HepG2 (cell line): ENCODE data around the gene KCTD19. TPM values are rescaled to one million over a fixed set of nuclear protein-coding genes. Genes with fewer than 3 reads are reported as not detected.

Experiments used
- AKNA ChIP-seq: sonication (generic); formaldehyde crosslinking; IDR thresholded peaks from 2 replicates; pipeline ENCODE4 v1.4.0; 2020; ENCODE audit warnings: missing genetic modification reagents, borderline replicate concordance
- ATF7-NPFF ChIP-seq: sonication (generic); formaldehyde crosslinking; IDR thresholded peaks from 2 replicates; pipeline ENCODE4 v1.8.1; 2023; ENCODE audit warnings: mild to moderate bottlenecking, low read depth, missing genetic modification reagents, moderate library complexity
- ESRRA ChIP-seq: sonication (generic); formaldehyde crosslinking; IDR thresholded peaks from 2 replicates; pipeline ENCODE4 v1.5.1; 2020; ENCODE audit warnings: mild to moderate bottlenecking, low read depth, missing genetic modification reagents
- KDM5A ChIP-seq: fragments of 200-600 bp; sonication (generic); IDR thresholded peaks from 2 replicates; pipeline ENCODE4 v1.7.0; 2018; ENCODE audit warnings: antibody characterized with exemption, mild to moderate bottlenecking, low read length, borderline replicate concordance
- LBX2 ChIP-seq: sonication (generic); formaldehyde crosslinking; IDR thresholded peaks from 2 replicates; pipeline ENCODE4 v1.5.0; 2020; ENCODE audit warnings: missing genetic modification reagents, mild to moderate bottlenecking, borderline replicate concordance
- NFYC ChIP-seq: IDR thresholded peaks from 2 replicates; pipeline ENCODE4 v1.6.1; 2016; ENCODE audit warnings: missing genetic modification reagents, missing compliant biosample characterization
- NR2F1 ChIP-seq, 2 experiments: fragments of 450-650 bp in 1 of 2; formaldehyde crosslinking in 1 of 2; IDR thresholded peaks; 2 replicates each; pipeline versions ENCODE4 v1.5.0 to v1.6.1; 2016 to 2020; ENCODE audit warnings: mild to moderate bottlenecking in 1 of 2, missing compliant biosample characterization in 1 of 2, missing genetic modification reagents in 1 of 2, moderate library complexity in 1 of 2
- PTBP1 ChIP-seq: fragments of 200-400 bp; formaldehyde crosslinking; IDR thresholded peaks from 2 replicates; pipeline ENCODE4 v1.6.1; 2018; ENCODE audit warnings: low read length, low read depth; ENCODE audit not compliant: poor library complexity, severe bottlenecking
- SP1 ChIP-seq, 2 experiments: fragments of 450-650 bp in 1 of 2; sonication (generic) in 1 of 2; formaldehyde crosslinking in 1 of 2; IDR thresholded peaks; 2 replicates each; pipeline versions ENCODE4 v1.4.0 to v1.6.1; 2016 to 2020; ENCODE audit warnings: missing genetic modification reagents in 1 of 2
- SSRP1 ChIP-seq: IDR thresholded peaks from 2 replicates; pipeline ENCODE4 v1.6.1; 2016; ENCODE audit warnings: control low read depth
- THYN1 ChIP-seq: sonication (generic); formaldehyde crosslinking; IDR thresholded peaks from 2 replicates; pipeline ENCODE4 v1.8.1; 2023; ENCODE audit warnings: low read depth, mild to moderate bottlenecking, moderate library complexity, missing genetic modification reagents, borderline replicate concordance
- ZMYM3 ChIP-seq: sonication (generic); formaldehyde crosslinking; IDR thresholded peaks from 2 replicates; pipeline ENCODE4 v1.5.1; 2020; ENCODE audit warnings: mild to moderate bottlenecking, missing genetic modification reagents
- ZNF235 ChIP-seq: sonication (generic); formaldehyde crosslinking; IDR thresholded peaks from 2 replicates; pipeline ENCODE4 v1.8.1; 2023; ENCODE audit warnings: mild to moderate bottlenecking, missing genetic modification reagents, borderline replicate concordance
- ZNF670 ChIP-seq: sonication (generic); formaldehyde crosslinking; IDR thresholded peaks from 2 replicates; pipeline ENCODE4 v1.8.0; 2022; ENCODE audit warnings: mild to moderate bottlenecking, missing genetic modification reagents, borderline replicate concordance
- ZNF720 ChIP-seq: sonication (generic); formaldehyde crosslinking; IDR thresholded peaks from 2 replicates; pipeline ENCODE4 v1.4.0; 2020; ENCODE audit warnings: missing genetic modification reagents
- ZNF740 ChIP-seq: sonication (generic); formaldehyde crosslinking; IDR thresholded peaks from 2 replicates; pipeline ENCODE4 v1.4.0; 2020; ENCODE audit warnings: missing genetic modification reagents
- ZNF746 ChIP-seq: sonication (generic); formaldehyde crosslinking; IDR thresholded peaks from 2 replicates; pipeline ENCODE4 v1.8.0; 2022; ENCODE audit warnings: mild to moderate bottlenecking, missing genetic modification reagents
- ZNF749 ChIP-seq: sonication (generic); formaldehyde crosslinking; IDR thresholded peaks from 2 replicates; pipeline ENCODE4 v1.8.0; 2022; ENCODE audit warnings: mild to moderate bottlenecking, missing genetic modification reagents, moderate library complexity, borderline replicate concordance
- ZNF75D ChIP-seq: sonication (generic); formaldehyde crosslinking; IDR thresholded peaks from 2 replicates; pipeline ENCODE4 v1.8.1; 2023; ENCODE audit warnings: missing genetic modification reagents, mild to moderate bottlenecking, borderline replicate concordance
- ZNF879 ChIP-seq: sonication (generic); formaldehyde crosslinking; IDR thresholded peaks from 2 replicates; pipeline ENCODE4 v1.8.1; 2023; ENCODE audit warnings: missing genetic modification reagents
- polyA plus RNA-seq, 8 experiments: library from polyadenylated mRNA; depleted of rRNA in 3 of 8; stranded (reverse) in 7 of 8; unstranded in 1 of 8; fragments of >200 nt; fragmentation: Illumina TruSeq in 4 of 8; extraction: Trizol in 4 of 8; gene quantifications; 2 replicates each; pipeline versions ENCODE4 v1.2.1 to v1.2.3, GENCODE V29; 2011 to 2016; ENCODE audit warnings: low read depth in 4 of 8, missing spikeins in 1 of 8, mixed read lengths in 1 of 8; ENCODE audit not compliant: insufficient read depth in 1 of 8
- total RNA-seq, 5 experiments: library from RNA; depleted of rRNA; stranded (reverse); fragments of >200 nt; fragmentation: Illumina TruSeq; extraction: Trizol; gene quantifications; 2 replicates each; pipeline ENCODE4 v1.2.3, GENCODE V29; 2016; ENCODE audit warnings: low read depth in 1 of 5
- TF ChIP-seq, protein P1 (sequence below): IDR thresholded peaks from 2 replicates; pipeline ENCODE4 v1.6.1; 2016; ENCODE audit warnings: missing compliant biosample characterization, missing genetic modification reagents, borderline replicate concordance

The KCTD19 gene
- total and polyA plus RNA-seq, 2 of the 13 experiments (the other 11 are each of a cell fraction or from before 2014, with no cell fraction given), result not detected

GRCh38 chr16:67278773-67279295 lies 47.7 kb downstream of the KCTD19 start (continued):
- TF ChIP-seq AKNA (CRISPR knock-in tag), result 0 out of 2 replicates have a peak, but pooled peaks have one; percentile 56
- 0 out of 2 replicates have a peak, but pooled peaks have one; percentile 8 for TF ChIP-seq SSRP1
- peak; percentile 64; the same call in 1 of the 2 replicates for TF ChIP-seq ZNF670 (CRISPR knock-in tag)
- TF ChIP-seq ZNF75D (CRISPR knock-in tag), result no peak
- 0 out of 4 replicates have a peak, but pooled peaks of 1 of the 2 experiments have one; percentile 18 for TF ChIP-seq NR2F1 (CRISPR knock-in tag; IDR thresholded peaks at IDR 0.05)
- TF ChIP-seq NFYC (CRISPR knock-in tag), result no peak
- 0 out of 2 replicates have a peak, but pooled peaks have one; percentile 66 for TF ChIP-seq ZNF879 (CRISPR knock-in tag)
- 0 out of 2 replicates have a peak, but pooled peaks have one; percentile 2 for TF ChIP-seq ESRRA (CRISPR knock-in tag)
- no peak for TF ChIP-seq ZNF749 (CRISPR knock-in tag)
- TF ChIP-seq THYN1 (CRISPR knock-in tag), result no peak
- no peak for TF ChIP-seq ZNF235 (CRISPR knock-in tag)
- TF ChIP-seq KDM5A, result no peak
- TF ChIP-seq SP1 (IDR thresholded peaks at IDR 0.05), result no peak
- TF ChIP-seq SP1 (CRISPR knock-in tag; IDR thresholded peaks at IDR 0.05), result no peak
- TF ChIP-seq ZMYM3 (CRISPR knock-in tag), result 0 out of 2 replicates have a peak, but pooled peaks have one; percentile 3
- TF ChIP-seq ATF7-NPFF (CRISPR knock-in tag), result peak; percentile 84; the same call in 1 of the 2 replicates
- no peak for TF ChIP-seq ZNF720
- TF ChIP-seq ZNF746, result no peak
- no peak for TF ChIP-seq PTBP1
- TF ChIP-seq, protein P1, sequence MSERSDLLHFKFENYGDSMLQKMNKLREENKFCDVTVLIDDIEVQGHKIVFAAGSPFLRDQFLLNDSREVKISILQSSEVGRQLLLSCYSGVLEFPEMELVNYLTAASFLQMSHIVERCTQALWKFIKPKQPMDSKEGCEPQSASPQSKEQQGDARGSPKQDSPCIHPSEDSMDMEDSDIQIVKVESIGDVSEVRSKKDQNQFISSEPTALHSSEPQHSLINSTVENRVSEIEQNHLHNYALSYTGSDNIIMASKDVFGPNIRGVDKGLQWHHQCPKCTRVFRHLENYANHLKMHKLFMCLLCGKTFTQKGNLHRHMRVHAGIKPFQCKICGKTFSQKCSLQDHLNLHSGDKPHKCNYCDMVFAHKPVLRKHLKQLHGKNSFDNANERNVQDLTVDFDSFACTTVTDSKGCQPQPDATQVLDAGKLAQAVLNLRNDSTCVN (CRISPR knock-in tag), result no peak
- TF ChIP-seq LBX2 (CRISPR knock-in tag), result no peak
- TF ChIP-seq ZNF740, result no peak; the same call in 1 of the 2 replicates
